H1 (cell line): ENCODE results near the gene ACTL7A. TPM values are rescaled to one million over a fixed set of nuclear protein-coding genes. Genes with fewer than 3 reads are reported as not detected.

Experiments used
- CTCF ChIA-PET: fragments of 300-600 bp; sonication (Branson Sonifier 250); formaldehyde crosslinking; loops from one replicate; lab custom pipeline; 2021; ENCODE audit not compliant: partially characterized antibody; lab: Charles Lee
- POLR2A ChIA-PET: fragments of 300-600 bp; sonication (Branson Sonifier 250); formaldehyde crosslinking; loops from one replicate; lab custom pipeline; 2021; ENCODE audit warnings: inconsistent platforms; ENCODE audit not compliant: partially characterized antibody; lab: Charles Lee
- DNase-seq, 2 experiments: peaks; one replicate each; pipeline versions ENCODE4 v3.0.0 to v3.0.0-alpha.2; 2010 to 2022; ENCODE audit warnings: low spot score in 2 of 2, low read depth in 1 of 2, mixed read lengths in 1 of 2
- FAIRE-seq: peaks from 2 replicates; lab custom pipeline; 2011; peaks lifted over from hg19 to GRCh38; lab: Jason Lieb, UNC
- H2AFZ ChIP-seq: 2 replicates; pipeline ENCODE4 v1.8.1; 2012; ENCODE audit warnings: low read length, inconsistent platforms
- H2AK5ac ChIP-seq: 2 replicates; pipeline ENCODE4 v1.6.1; 2013; ENCODE audit warnings: low read depth, low read length
- H2BK120ac ChIP-seq: replicated peaks from 2 replicates; pipeline ENCODE3; 2013; ENCODE audit warnings: low read depth, low read length, inconsistent platforms
- H2BK12ac ChIP-seq: 2 replicates; pipeline ENCODE4 v1.6.1; 2013; ENCODE audit warnings: low read depth, low read length
- H2BK15ac ChIP-seq: 2 replicates; pipeline ENCODE4 v1.6.1; 2013; ENCODE audit warnings: low read length
- H2BK20ac ChIP-seq: 2 replicates; pipeline ENCODE4 v1.6.1; 2013; ENCODE audit warnings: low read length
- H2BK5ac ChIP-seq: 2 replicates; pipeline ENCODE4 v1.6.1; 2013; ENCODE audit warnings: low read depth, low read length
- H3K14ac ChIP-seq: 2 replicates; pipeline ENCODE4 v1.6.1; 2013; ENCODE audit warnings: inconsistent platforms; ENCODE audit not compliant: insufficient read length
- H3K18ac ChIP-seq: 2 replicates; pipeline ENCODE4 v1.6.1; 2013; ENCODE audit warnings: low read length; ENCODE audit errors: extremely low read depth
- H3K23ac ChIP-seq: 2 replicates; pipeline ENCODE4 v1.6.1; 2013; ENCODE audit warnings: inconsistent platforms; ENCODE audit not compliant: insufficient read length
- H3K23me2 ChIP-seq: 2 replicates; pipeline ENCODE4 v1.6.1; 2013; ENCODE audit warnings: low read depth, low read length
- H3K27ac ChIP-seq: 2 replicates; pipeline ENCODE4 v1.6.1; 2011; ENCODE audit warnings: low read depth, low read length, inconsistent platforms
- H3K27me3 ChIP-seq, 4 experiments: replicated peaks in 1 of 4; 1 replicate in 1 of 4; 2 replicates in 3 of 4; pipeline versions ENCODE4 v1.6.1 to v1.8.1; 2011 to 2013; ENCODE audit warnings: low read length in 3 of 4, mild to moderate bottlenecking in 3 of 4, inconsistent platforms in 2 of 4, mixed read lengths in 2 of 4, moderate library complexity in 1 of 4; ENCODE audit not compliant: control insufficient read depth in 3 of 4, insufficient read depth in 3 of 4; ENCODE audit errors: extremely low read depth in 1 of 4
- H3K36me3 ChIP-seq, 4 experiments: 2 replicates each; pipeline versions ENCODE4 v1.6.1 to v1.8.1; 2011 to 2013; ENCODE audit warnings: mild to moderate bottlenecking in 4 of 4, low read length in 3 of 4, moderate library complexity in 2 of 4, control low read depth in 1 of 4, inconsistent platforms in 1 of 4; ENCODE audit not compliant: insufficient read depth in 4 of 4, control insufficient read depth in 2 of 4
- H3K4ac ChIP-seq: replicated peaks from 2 replicates; pipeline ENCODE3; 2013; ENCODE audit warnings: low read length, low read depth, mixed read lengths, inconsistent platforms; ENCODE audit not compliant: insufficient read length
- H3K4me1 ChIP-seq, 4 experiments: replicated peaks in 1 of 4; 1 replicate in 1 of 4; 2 replicates in 3 of 4; pipeline versions ENCODE4 v1.6.1 to v1.8.1; 2011 to 2013; ENCODE audit warnings: low read length in 3 of 4, inconsistent platforms in 2 of 4, mixed read lengths in 1 of 4; ENCODE audit not compliant: insufficient read depth in 4 of 4, control insufficient read depth in 3 of 4
- H3K4me2 ChIP-seq, 2 experiments: 2 replicates each; pipeline versions ENCODE4 v1.6.1 to v1.8.1; 2011 to 2013; ENCODE audit warnings: low read depth in 2 of 2, low read length in 2 of 2, control low read depth in 1 of 2, inconsistent platforms in 1 of 2, mild to moderate bottlenecking in 1 of 2; ENCODE audit not compliant: insufficient read depth in 1 of 2
- H3K4me3 ChIP-seq, 4 experiments: fragments of 200-600, 300-600 bp in 1 of 4; sonication (generic), shearing (Covaris generic), sonication (Bioruptor Twin) in 1 of 4; 2 replicates each; pipeline versions ENCODE4 v1.5.1 to v1.8.1; 2011 to 2016; ENCODE audit warnings: low read length in 4 of 4, low read depth in 3 of 4, control low read depth in 2 of 4, inconsistent platforms in 2 of 4, mild to moderate bottlenecking in 2 of 4, mixed read lengths in 1 of 4, moderate library complexity in 1 of 4; ENCODE audit not compliant: insufficient read depth in 2 of 4; ENCODE audit errors: extremely low read depth in 1 of 4
- H3K56ac ChIP-seq: replicated peaks from 2 replicates; pipeline ENCODE3; 2013; ENCODE audit warnings: low read depth, mild to moderate bottlenecking, mixed read lengths, low read length, inconsistent platforms; ENCODE audit not compliant: insufficient read length
- H3K79me1 ChIP-seq: 2 replicates; pipeline ENCODE4 v1.6.1; 2013; ENCODE audit warnings: low read depth, low read length, control low read depth
- H3K79me2 ChIP-seq, 2 experiments: 2 replicates each; pipeline versions ENCODE4 v1.6.1 to v1.8.1; 2012 to 2013; ENCODE audit warnings: low read length in 2 of 2, mild to moderate bottlenecking in 2 of 2, inconsistent platforms in 1 of 2; ENCODE audit not compliant: insufficient read depth in 2 of 2, control insufficient read depth in 1 of 2
- H3K9ac ChIP-seq, 4 experiments: replicated peaks in 1 of 4; 1 replicate in 1 of 4; 2 replicates in 3 of 4; pipeline versions ENCODE4 v1.6.1 to v1.8.1; 2011 to 2013; ENCODE audit warnings: low read depth in 3 of 4, low read length in 3 of 4, control low read depth in 2 of 4, mild to moderate bottlenecking in 2 of 4, moderate library complexity in 2 of 4, inconsistent platforms in 1 of 4; ENCODE audit errors: extremely low read depth in 1 of 4
- H3K9me3 ChIP-seq, 2 experiments: 2 replicates each; pipeline versions ENCODE4 v1.6.1 to v1.8.1; 2012 to 2013; ENCODE audit warnings: mild to moderate bottlenecking in 2 of 2, moderate library complexity in 2 of 2, control low read depth in 1 of 2, inconsistent platforms in 1 of 2, low read depth in 1 of 2, low read length in 1 of 2, mixed read lengths in 1 of 2; ENCODE audit not compliant: insufficient read depth in 2 of 2
- H4K20me1 ChIP-seq, 2 experiments: replicated peaks in 1 of 2; 2 replicates each; pipeline versions ENCODE3 to v1.8.1; 2011 to 2013; ENCODE audit warnings: inconsistent platforms in 2 of 2, low read length in 2 of 2, mild to moderate bottlenecking in 1 of 2; ENCODE audit not compliant: insufficient read depth in 2 of 2, control insufficient read depth in 1 of 2
- H4K5ac ChIP-seq: 2 replicates; pipeline ENCODE4 v1.6.1; 2013; ENCODE audit warnings: low read length, low read depth, mixed read lengths, inconsistent platforms; ENCODE audit not compliant: insufficient read length
- H4K8ac ChIP-seq: 2 replicates; pipeline ENCODE4 v1.8.0; 2013; ENCODE audit warnings: mild to moderate bottlenecking, moderate library complexity, low read length, inconsistent platforms; ENCODE audit not compliant: insufficient read depth; ENCODE audit errors: extremely low read depth
- H4K91ac ChIP-seq: replicated peaks from 2 replicates; pipeline ENCODE3; 2013; ENCODE audit warnings: low read length, mixed read lengths, inconsistent platforms; ENCODE audit not compliant: insufficient read length
- RAD21 ChIP-seq, 2 experiments: IDR thresholded peaks in 1 of 2; conservative IDR thresholded peaks in 1 of 2; 2 replicates each; pipeline ENCODE4 v1.6.1; 2011; ENCODE audit warnings: low read depth in 2 of 2, low read length in 2 of 2, improper control_type of control experiment in 1 of 2, inconsistent platforms in 1 of 2, mild to moderate bottlenecking in 1 of 2, moderate library complexity in 1 of 2
- RBBP5 ChIP-seq: IDR thresholded peaks from 2 replicates; pipeline ENCODE4 v1.7.1; 2012; ENCODE audit warnings: low read depth, mild to moderate bottlenecking, inconsistent platforms, low read length, moderate library complexity, borderline replicate concordance
- WGBS, 2 experiments: shearing (Covaris generic) in 1 of 2; methylation state at CpG; one replicate each; pipeline versions ENCODE4 v1.1.6 to v1.1.7; 2013 to 2015; ENCODE audit warnings: low lambda C conversion rate in 2 of 2, mixed read lengths in 2 of 2, inconsistent platforms in 1 of 2, low coverage in 1 of 2, missing lambda C conversion rate in 1 of 2; ENCODE audit not compliant: insufficient replicate concordance in 2 of 2, insufficient coverage in 1 of 2, insufficient read length in 1 of 2; ENCODE audit errors: extremely low coverage in 1 of 2, missing lambda C conversion rate in 1 of 2; 5-methylcytosine and 5-hydroxymethylcytosine counted together
- polyA plus RNA-seq, 7 experiments: library from polyadenylated mRNA; depleted of rRNA in 3 of 7; stranded (reverse) in 5 of 7; unstranded in 2 of 7; fragments of >200 nt in 5 of 7; fragments of 200-250 nt in 2 of 7; gene quantifications; 1 replicate in 5 of 7; 2 replicates in 1 of 7; 4 replicates in 1 of 7; pipeline versions ENCODE4 v1.2.1 to v1.2.3, GENCODE V29; 2011 to 2013; ENCODE audit warnings: missing spikeins in 2 of 7, mixed read lengths in 2 of 7
- total RNA-seq: library from RNA; stranded (reverse); fragmentation: NEBNext Ultra II Directional; extraction: Animal tissue kit (Norgen Biotek cat#: 25700); gene quantifications from 2 replicates; pipeline ENCODE4 v1.2.1, GENCODE V29; 2021
- TF ChIP-seq, protein P1 (sequence below), 3 experiments: IDR thresholded peaks; 1 replicate in 2 of 3; 2 replicates in 1 of 3; pipeline versions ENCODE4 v1.5.1 to v1.6.1; 2011; ENCODE audit warnings: low read length in 3 of 3, mild to moderate bottlenecking in 3 of 3, inconsistent platforms in 2 of 3, low read depth in 1 of 3, moderate library complexity in 1 of 3; ENCODE audit not compliant: insufficient read depth in 1 of 3; ENCODE audit errors: control extremely low read depth in 1 of 3

Gene ACTL7A
- total and polyA plus RNA-seq, 2 of the 8 experiments (the other 6 are each of a cell fraction or from before 2014, with no cell fraction given): not detected

DNA sequence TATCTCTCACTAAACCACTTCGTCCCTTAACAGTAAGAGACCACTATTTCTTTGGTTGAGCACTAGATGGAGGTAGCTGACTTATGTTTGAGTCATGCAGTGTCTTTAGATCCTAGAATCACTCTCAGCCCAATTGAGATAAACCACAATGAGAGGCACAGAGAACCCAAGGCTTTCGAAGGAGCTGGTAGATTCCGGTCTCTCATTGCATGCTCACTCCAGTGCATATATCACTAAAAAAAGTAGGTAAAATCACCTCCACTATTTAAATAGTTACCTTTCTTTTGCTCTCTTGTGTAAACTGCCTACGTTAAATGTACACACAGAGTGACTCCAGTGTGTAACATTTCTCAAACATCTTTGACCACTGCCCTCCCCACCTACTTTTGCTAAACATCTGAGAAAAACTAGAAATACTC, 27.6 kb downstream of the ACTL7A start:
- Histone ChIP-seq H3K27ac (no peak overlapping the region), H3K23me2 (no peaks in the 10 kb centered on the region), H3K23ac (no peak overlapping the region), H4K5ac (no peak overlapping the region), H3K4me3 (no peak overlapping the region), H3K4ac (no peak overlapping the region), H2BK5ac (no peak overlapping the region), H2BK20ac (no peak overlapping the region), H3K27me3 (no peaks in the 10 kb centered on the region), H2BK120ac (no peak overlapping the region), H3K79me2 (no peaks in the 10 kb centered on the region), H3K18ac (no peak overlapping the region), H3K79me1 (no peaks in the 10 kb centered on the region), H2BK12ac (no peak overlapping the region), H3K4me1 (no peaks in the 10 kb centered on the region), H2BK15ac (no peak overlapping the region), H3K56ac (no peak overlapping the region), H4K91ac (no peak overlapping the region), H2AFZ (no peak overlapping the region), H3K14ac (no peak overlapping the region), H2AK5ac (no peak overlapping the region), H4K20me1 (peaks cover 0 to 1% of the 10 kb centered on the region in 2 experiments), H4K8ac (no peak overlapping the region), H3K9me3 (no peaks in the 10 kb centered on the region), H3K36me3 (peaks cover 7 to 50% (median 36%) of the 10 kb centered on the region in 4 experiments), H3K9ac (no peak overlapping the region), H3K4me2 (no peak overlapping the region)
- POLR2A ChIA-PET: no interaction called here
- TF ChIP-seq, protein P1, sequence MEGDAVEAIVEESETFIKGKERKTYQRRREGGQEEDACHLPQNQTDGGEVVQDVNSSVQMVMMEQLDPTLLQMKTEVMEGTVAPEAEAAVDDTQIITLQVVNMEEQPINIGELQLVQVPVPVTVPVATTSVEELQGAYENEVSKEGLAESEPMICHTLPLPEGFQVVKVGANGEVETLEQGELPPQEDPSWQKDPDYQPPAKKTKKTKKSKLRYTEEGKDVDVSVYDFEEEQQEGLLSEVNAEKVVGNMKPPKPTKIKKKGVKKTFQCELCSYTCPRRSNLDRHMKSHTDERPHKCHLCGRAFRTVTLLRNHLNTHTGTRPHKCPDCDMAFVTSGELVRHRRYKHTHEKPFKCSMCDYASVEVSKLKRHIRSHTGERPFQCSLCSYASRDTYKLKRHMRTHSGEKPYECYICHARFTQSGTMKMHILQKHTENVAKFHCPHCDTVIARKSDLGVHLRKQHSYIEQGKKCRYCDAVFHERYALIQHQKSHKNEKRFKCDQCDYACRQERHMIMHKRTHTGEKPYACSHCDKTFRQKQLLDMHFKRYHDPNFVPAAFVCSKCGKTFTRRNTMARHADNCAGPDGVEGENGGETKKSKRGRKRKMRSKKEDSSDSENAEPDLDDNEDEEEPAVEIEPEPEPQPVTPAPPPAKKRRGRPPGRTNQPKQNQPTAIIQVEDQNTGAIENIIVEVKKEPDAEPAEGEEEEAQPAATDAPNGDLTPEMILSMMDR (IDR thresholded peaks at IDR 0.05; ENCODE audit: control extremely low read depth in 1 of 3, insufficient read depth in 1 of 3, low read depth in 1 of 3, low read length in 3 of 3): peak in 1 of 3 experiments; percentile 2; a peak in 1 of 4 replicates
- no peak for TF ChIP-seq RBBP5
- peak; percentile 16 to 27; a peak in 2 of 4 replicates for TF ChIP-seq RAD21 (IDR thresholded peaks at IDR 0.05 in 1 of 2, conservative IDR thresholded peaks at IDR 0.05 in 1 of 2; ENCODE audit: low read depth in 2 of 2, low read length in 2 of 2)
- no peak for DNase-seq
- no peak for FAIRE-seq
- 93% methylated on average over 4 of the region's 4 CpGs; no CpG with 5 or more reads in 1 of the 2 experiments for WGBS, 2 experiments
- CTCF ChIA-PET: interaction anchor here (0.6 to 1.0 kb wide), 4 partner anchors 10 to 217 kb away, joined by 3 read pairs; no protein-coding TSS in a partner anchor
